Measurements from ENCODE around the gene CD58.
"Not testable (repeated sequence)": the region's sequence is repeated elsewhere in the genome, so short reads cannot be mapped to it uniquely, and the experiment has no call there.

The CD58 gene

DNA sequence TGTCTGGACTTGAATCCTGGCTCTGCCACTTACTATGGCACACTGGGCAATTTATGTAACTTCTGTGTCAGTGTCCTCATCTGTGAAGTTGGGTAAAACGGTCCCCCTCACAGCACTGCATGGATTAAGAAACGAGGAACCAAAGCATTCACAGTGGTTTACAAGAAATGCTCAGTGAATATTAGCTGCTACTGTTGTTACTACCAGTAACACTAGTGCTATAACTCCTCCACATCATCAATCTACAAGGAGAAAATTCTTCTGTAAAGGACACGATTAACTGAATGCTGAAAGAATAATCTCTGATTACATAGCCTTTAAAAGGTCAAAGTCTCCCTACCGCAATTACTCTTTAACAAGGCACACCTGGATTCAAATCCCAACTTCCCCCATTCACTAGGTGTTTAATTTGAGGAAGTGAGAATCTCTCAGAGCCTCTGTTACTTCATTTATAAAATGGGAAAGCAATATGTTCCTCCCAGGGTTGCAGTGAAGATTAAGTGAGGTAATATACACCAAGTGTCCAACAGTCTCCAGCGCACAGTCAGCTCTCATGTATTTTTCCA lies 26.0 kb upstream of the CD58 start:
- POLR2A ChIA-PET; DNase-seq (ENCODE audit: extremely low spot score): not testable (repeated sequence)
- CTCF ChIA-PET = interaction anchor here (1.6 to 2.6 kb wide), 4 partner anchors 11 to 73 kb away, joined by 5 to 16 read pairs (median 6); no protein-coding TSS in a partner anchor

DNA sequence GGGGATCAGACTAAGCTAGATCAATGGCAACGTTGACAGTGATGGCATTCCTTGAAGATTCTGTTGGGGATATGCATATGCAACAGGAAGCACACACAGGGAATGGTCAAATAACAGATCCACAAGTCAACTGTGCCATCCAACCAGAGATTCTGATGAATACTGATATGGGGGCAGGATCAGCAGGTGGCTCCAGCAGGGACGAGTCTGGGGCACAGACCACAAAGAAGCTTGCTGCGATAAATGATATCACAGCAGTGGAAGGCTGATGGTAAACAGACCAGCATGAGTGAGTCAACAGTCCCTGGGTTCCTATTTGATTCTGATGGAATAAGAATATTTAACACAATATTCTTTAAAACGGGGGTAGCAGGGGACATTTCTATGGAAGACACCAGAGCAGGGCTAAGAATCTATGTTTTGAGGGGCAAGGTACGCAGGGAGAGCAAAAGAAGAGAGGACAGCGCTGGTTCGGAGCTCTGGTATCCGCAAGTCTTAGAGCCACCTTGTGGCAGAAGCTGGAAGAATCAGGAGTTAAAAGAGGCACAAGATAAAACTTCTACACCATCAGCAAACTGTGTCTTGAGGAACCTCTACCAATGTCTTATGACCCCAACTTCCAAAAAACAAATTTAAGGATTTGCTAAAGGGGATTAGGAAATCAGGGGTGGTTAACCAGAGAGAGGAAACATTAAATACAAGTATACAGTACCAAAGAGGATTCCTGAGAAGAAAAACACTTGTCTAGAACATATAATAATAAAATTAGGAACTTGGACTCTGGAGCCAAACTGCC lies 25.3 kb upstream of the CD58 start:
- POLR2A ChIA-PET; DNase-seq (ENCODE audit: extremely low spot score): not testable (repeated sequence)
- CTCF ChIA-PET = interaction anchor here (0.6 to 2.6 kb wide), 13 partner anchors 11 to 1014 kb away, joined by 3 to 16 read pairs (median 4); no protein-coding TSS in a partner anchor

DNA sequence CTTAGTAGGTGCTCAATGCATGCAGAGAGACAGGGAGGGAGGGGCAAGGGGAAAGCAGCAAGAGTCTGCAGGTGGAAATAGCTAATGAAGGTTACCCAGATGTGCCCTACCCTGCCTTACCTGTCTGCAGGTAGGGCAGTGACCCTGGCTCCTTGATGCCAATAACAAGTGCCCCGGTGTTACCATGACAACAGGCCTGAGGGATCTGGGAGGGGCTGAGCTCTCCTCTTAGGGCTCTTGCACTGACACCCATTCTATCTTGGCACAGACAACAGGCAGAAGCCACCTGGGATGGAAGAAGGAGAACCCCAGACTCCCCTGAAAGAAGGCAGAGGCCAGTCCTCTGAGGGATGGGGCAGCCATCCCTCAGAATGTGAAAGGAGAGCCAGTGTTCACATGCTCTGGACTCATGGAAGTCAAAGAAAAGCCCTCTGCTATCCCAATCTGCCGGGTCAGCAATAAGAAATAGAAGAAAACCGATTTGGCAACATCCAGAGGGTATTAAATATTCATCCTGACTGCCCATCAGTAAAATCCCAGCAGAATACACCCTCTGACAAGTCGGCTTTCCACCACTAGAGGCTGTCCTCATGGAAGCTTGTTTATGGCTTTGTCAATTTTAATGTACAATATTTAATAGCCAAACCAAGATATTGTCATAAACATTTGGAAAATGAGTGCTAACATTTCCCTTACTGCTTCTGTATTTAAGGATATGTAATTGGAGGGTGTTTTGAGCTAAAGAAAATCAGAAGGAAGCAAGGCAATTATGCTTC lies 24.4 kb upstream of the CD58 start:
- POLR2A ChIA-PET; DNase-seq (ENCODE audit: extremely low spot score): not testable (repeated sequence)
- CTCF ChIA-PET = interaction anchor here (0.6 to 2.6 kb wide), 13 partner anchors 10 to 1015 kb away, joined by 3 to 16 read pairs (median 4); no protein-coding TSS in a partner anchor

DNA sequence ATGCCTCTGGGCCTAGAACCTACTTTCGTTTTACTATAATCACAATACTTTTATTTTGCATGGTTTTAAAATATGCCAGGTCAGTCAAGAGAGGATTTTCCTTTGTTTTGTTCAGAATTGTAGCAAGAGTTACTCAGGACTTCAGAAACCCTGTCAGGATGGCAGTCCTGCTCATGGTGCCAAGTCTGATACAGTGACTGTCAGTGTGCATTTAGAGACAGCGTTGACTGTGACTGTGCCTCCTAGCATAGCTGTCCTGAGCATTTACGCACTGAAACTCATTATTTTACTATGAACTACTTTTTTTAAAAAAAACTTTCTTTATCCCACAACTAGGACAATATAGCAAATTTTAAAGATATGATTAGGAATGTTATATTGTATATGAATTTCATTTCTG lies 23.2 kb upstream of the CD58 start:
- DNase-seq (ENCODE audit: extremely low spot score); POLR2A ChIA-PET; CTCF ChIA-PET: not testable (repeated sequence)

DNA sequence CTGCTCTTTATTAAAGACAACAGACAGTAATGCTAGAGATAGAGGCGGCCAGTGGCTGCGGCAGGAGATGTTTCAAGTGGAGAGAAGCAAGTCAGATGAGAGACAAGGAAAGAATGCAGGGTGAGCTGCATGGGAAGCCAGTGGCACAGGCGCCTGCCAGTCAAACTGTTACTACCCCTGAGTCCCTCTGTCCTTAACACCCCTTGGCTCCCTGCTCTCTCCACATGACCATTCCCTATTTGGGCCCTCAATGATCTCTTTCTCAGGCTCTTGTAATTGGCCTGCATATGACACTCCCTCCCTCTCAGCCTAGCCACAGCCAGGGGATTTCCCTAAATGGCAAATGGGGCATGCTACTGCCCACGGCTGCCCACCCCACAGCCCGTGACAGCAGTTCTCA lies 22.6 kb upstream of the CD58 start:
- POLR2A ChIA-PET; DNase-seq (ENCODE audit: extremely low spot score); CTCF ChIA-PET: not testable (repeated sequence)

DNA sequence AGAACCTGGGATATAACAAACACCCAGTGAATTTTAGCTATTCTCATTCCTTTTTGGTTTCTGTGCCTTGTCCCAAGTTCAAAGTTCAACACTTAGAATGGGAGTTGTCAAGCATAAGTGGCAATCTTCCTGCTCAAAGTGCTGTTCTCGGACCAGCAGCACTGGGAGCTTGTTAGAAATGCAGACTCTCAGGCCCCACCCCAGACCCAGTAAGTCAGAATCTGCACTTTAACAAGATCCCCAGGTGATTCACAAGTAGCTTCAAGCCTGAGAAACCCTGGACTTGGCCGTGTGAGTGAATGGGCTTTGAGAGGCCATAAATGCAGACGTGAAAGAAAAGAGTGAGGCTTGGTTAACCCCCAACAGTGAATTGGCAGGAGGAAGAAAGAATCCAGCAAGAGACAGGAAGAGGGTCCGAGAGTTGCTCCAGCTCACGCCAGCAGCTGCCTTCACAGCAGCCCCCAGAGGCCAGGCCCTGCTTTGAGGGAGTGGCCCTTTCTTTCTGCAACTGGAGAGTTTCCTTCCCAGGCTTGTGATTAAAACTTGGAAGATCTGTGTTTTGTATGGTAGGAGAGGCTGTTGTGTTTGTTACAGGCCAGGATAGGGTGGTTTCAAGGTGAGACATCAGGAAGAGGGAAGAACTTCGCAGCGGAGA lies 21.3 kb upstream of the CD58 start:
- POLR2A ChIA-PET; CTCF ChIA-PET; DNase-seq (ENCODE audit: extremely low spot score): not testable (repeated sequence)

DNA sequence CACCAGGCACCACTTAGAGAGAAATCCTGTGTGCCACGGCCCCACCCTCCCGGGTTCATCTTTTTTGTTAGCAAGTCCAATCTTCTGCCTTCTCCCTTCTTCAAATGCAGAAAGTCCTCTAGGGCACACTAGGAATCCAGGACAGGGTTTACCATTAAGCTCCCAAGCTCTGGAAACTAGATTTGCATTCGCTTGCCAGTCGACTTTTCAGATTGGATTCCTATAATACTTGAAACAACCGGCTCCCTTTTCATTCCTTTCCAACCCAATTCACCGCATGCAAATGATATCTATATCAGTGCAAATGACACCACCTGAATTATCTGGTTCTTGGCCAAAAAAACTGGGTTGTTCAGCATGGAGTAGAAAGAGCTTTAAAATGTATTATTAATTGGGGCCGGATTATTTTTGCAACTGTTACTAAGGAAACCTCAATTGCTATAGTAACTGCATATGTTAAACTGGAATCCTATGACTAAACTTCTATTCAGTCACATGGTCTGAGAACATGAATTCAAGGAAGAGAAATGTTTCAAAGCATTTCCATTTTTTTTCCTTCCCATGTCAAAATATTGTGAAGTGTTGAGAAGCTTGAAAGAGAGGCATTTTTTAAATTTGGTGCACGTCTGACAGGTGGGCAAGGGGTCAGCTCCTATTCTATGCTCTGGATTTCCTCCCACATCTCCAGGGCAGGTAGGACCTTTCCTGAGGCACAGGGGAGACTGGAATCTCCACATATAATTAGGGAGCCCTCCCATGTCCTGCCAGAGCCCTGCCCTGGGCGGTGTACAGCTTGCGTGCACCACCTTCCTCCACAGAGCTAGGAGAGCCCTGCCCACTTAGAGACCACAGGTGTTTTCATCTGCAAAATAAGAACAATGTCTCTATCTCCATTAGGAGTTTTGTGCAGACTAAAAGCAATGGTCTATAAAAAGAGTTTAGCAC lies 20.5 kb upstream of the CD58 start:
- DNase-seq (ENCODE audit: extremely low spot score); CTCF ChIA-PET; POLR2A ChIA-PET: not testable (repeated sequence)

DNA sequence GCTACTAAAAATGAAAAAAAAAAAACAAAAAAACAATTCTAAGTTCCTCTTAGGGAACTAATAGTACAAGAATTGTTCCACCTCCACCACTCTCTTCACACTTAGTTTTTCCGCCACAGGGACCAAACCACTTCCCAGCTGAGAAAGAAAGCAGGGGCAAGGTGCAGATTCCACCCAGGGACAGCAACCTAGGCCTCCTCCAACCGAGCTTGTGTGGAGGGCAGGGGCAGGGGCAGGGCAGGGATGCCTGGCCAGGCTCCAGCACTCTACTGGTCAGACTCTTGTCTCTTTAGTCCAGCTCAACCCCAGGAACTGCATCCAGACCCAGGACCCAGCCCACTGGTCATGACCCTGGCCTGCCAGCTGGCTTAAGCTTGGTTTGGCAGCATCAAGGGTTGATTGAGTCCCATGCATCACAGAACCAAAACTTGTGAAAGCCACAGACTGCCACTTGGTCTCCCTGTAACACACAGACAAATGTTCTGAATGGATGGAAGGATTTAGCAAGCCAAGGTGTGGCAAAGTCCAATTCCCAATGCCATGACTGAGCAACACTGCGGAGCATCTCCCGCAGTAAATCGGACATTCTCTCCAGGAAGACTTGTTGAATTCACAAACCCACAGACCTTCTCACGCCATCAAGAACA lies 19.7 kb upstream of the CD58 start:
- POLR2A ChIA-PET; CTCF ChIA-PET; DNase-seq (ENCODE audit: extremely low spot score): not testable (repeated sequence)

DNA sequence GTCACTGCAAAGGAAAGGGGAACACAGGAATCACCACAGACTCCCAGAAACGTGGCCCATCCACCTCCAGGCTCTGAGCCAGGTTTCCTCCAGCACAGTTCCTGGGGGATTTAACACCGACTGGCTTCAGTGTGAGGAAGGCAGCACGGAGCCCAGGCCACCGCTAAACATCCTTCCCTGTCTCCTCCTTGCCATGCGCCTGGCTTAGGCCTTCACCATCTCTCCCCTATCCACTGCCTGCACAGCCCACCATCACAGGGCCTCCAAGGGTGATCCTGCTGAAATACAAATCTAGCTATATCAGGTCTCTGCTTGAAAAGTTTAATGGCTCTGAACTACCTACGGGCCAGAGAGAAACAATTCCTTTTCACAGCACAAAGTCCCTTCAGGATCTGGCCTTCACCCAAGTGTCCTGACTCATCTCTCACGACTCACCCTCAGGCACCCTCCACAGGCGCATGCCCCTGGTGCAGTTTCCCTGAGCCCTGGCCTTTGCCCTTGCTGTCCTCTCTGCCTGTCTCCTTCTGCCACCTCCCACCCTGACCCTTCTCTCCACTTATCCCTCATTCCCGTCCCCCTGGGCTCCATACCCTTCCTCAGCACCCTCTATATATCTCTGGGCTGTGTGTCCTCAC lies 18.4 kb upstream of the CD58 start:
- DNase-seq (ENCODE audit: extremely low spot score); CTCF ChIA-PET; POLR2A ChIA-PET: not testable (repeated sequence)

DNA sequence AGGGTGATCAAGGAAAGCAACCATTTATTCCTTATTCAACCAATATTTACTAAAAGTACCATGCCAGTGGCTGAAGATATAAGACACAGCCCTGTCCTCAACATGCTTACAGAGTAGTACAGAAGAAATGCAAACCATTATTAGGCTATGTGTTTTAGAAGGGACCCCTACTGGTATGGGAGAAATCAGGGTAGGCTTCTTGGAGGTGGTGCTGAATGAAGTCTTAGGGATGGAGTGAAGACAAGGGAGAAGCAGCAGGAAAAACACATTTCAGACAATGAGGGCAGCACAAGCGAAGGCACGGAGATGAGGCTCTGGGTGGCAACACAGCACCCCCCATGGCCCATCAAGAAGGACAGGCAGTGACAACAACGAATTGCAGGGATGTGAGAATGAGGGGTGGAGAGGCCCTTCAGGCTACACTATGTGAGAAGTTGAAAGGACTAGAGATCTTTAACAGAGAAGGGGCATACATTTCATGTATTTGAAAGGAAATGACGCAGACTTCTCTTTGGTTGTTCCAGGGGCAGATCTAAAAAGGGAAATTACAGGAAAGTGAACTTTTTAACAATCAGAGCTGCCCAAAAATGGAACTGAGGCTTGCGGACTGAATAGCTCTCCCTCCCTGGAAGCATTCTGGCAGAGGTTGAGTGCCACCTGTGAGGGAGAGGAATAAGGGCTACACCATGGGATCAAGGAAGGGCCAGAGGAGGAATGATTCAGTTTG lies 16.8 kb upstream of the CD58 start:
- ChIA-PET CTCF (no interaction called here), POLR2A (no interaction called here)
- DNase-seq (ENCODE audit: extremely low spot score) = no peak
- TF ChIP-seq TARDBP (IDR thresholded peaks at IDR 0.05) = no peak
- TF ChIP-seq FOXK2 (IDR thresholded peaks at IDR 0.05) = no peak
- TF ChIP-seq, protein P1, sequence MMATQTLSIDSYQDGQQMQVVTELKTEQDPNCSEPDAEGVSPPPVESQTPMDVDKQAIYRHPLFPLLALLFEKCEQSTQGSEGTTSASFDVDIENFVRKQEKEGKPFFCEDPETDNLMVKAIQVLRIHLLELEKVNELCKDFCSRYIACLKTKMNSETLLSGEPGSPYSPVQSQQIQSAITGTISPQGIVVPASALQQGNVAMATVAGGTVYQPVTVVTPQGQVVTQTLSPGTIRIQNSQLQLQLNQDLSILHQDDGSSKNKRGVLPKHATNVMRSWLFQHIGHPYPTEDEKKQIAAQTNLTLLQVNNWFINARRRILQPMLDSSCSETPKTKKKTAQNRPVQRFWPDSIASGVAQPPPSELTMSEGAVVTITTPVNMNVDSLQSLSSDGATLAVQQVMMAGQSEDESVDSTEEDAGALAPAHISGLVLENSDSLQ (IDR thresholded peaks at IDR 0.05) = no peak
- no peak for TF ChIP-seq FOXM1 (IDR thresholded peaks at IDR 0.05; ENCODE audit: borderline replicate concordance)
- TF ChIP-seq ZNF384 (IDR thresholded peaks at IDR 0.05) = no peak
- TF ChIP-seq ARNT (IDR thresholded peaks at IDR 0.05) = no peak
- no peak for TF ChIP-seq BHLHE40 (IDR thresholded peaks at IDR 0.05; ENCODE audit: borderline replicate concordance)
- no peak for TF ChIP-seq L3MBTL2 (conservative IDR thresholded peaks at IDR 0.05)
- no peak for TF ChIP-seq ELF4 (IDR thresholded peaks at IDR 0.05)
- no peak for TF ChIP-seq LEF1 (IDR thresholded peaks at IDR 0.05; ENCODE audit: borderline replicate concordance)
- TF ChIP-seq NFRKB (IDR thresholded peaks at IDR 0.05) = no peak
- no peak for TF ChIP-seq FOXA1 (IDR thresholded peaks at IDR 0.05)
- TF ChIP-seq HDGF (IDR thresholded peaks at IDR 0.05; ENCODE audit: borderline replicate concordance) = no peak

Data from HEK293T (cell line).